SH-SY5Y (cell line): ENCODE data around the gene CNTN5.

Experiments used
- GATA2 ChIP-seq: IDR thresholded peaks from 2 replicates; pipeline ENCODE4 v1.6.1; 2011; ENCODE audit warnings: mild to moderate bottlenecking, low read depth, low read length
- GATA3 ChIP-seq: IDR thresholded peaks from 2 replicates; pipeline ENCODE4 v1.6.1; 2011; ENCODE audit warnings: low read depth, mild to moderate bottlenecking, low read length, moderate library complexity

- no peak for TF ChIP-seq GATA3
- TF ChIP-seq GATA2: no peak
These were observed 127.6 kb downstream of the CNTN5 start for GRCh38 chr11:99148352-99148751.
